DMS53 treated with DMSO at 0.1 percent for 48 hours (cell line): ENCODE measurements around the gene PGS1.
"Not testable (repeated sequence)": the region's sequence is repeated elsewhere in the genome, so short reads cannot be mapped to it uniquely, and the experiment has no call there.

ENCODE experiments used
- DNase-seq: peaks from one replicate; lab custom pipeline; 2025; ENCODE audit not compliant: unreplicated experiment; lab: John Stamatoyannopoulos, UW

PGS1 gene

DNA sequence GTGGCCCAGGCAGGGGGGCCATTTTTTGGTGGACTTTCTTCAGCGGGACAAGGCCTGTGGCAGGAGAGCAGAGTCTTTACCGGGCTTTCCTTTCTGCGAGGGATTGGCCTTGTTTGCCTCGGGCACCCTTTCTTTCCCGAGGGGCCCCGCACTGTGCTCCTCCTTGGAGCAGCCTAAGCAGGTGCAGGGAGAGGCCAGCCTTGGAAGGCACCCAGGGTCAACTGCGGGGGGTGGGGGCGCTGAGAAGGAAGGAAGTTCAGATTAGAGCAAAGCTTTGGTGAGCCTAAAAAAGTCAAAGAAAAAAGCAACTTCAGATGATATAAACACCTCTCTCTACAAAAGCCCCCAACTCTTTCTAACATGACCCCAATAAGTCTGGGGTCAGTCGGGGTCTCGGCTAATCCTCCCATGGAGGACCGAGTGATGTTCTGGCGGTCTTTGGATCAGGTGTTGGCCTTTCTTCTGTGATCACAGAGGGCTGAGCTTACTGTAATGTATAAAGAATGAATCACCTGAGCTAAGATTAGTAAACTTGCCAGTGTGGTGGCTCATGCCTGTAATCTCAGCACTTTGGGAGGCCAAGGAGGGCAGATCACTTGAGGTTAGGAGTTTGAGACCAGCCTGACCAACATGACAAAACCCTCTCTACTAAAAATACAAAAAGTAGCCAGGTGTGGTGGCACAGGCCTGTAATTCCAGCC, 63.0 kb downstream of the PGS1 start:
- DNase-seq = no peak

DNA sequence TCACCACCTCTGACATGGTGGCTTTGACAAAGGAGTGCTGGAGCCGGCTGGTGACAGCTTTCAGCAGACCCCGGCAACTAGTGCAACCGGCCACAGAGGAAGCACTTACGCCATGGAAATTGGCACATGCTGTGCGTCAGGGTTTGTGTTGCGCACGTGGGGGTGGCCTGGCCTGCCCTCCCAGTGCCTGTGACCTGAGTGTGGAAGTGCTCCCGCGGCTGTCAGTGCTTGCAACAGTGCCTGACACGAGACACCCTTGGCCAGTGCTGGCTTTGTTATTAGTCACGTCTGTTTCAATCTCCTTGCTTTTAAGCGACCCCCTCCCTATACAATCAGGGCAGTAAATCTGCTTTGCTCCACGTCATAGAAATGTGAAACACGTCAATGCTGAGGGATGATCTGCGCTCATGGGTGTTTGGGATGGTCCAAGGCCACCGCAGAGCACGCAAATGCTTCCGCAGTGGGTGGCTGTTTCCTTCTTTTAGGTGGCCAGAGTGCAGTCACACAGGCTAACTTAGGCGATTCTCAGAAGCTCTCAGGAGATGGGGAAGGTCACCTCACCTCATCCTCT, 64.3 kb downstream of the PGS1 start:
- no peak for DNase-seq

DNA sequence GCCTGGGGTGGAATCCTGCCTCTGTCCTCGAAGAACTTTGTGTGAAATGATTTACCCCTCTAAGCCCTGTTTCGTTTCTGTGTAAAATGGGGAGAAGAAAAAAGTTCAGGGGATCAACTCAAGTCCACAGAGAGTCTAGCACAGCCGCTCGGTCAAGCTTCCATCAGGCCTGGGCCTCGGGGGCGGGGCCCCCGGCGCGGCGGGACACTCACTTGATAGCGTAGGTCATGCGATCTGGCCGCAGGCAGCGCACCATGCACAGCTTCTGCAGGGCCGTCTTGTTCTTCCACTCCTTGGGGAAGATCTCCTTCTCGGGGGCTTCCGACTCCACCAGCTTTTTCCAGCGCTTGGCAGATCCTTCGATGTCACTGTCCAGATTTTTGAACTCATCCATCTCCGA, 65.9 kb downstream of the PGS1 start:
- no peak for DNase-seq

DNA sequence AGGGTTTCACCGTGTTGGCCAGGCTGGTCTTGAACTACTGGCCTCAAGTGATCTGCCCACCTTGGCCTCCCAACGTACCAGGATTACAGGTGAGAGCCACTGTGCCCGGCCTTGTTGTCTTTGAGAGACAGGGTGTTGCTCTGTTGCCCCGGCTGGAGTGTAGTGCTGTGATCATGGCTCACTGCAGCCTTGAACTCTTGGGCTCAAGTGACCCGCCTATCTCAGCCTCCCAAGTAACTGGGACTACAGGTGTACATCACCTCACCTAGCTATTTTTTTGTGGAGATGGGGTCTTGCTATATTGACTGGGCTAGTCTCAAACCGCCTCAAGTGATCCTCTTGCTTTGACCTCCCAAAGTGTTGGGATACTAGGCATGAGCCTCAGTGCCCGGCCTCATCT, 68.4 kb downstream of the PGS1 start:
- DNase-seq = no peak

DNA sequence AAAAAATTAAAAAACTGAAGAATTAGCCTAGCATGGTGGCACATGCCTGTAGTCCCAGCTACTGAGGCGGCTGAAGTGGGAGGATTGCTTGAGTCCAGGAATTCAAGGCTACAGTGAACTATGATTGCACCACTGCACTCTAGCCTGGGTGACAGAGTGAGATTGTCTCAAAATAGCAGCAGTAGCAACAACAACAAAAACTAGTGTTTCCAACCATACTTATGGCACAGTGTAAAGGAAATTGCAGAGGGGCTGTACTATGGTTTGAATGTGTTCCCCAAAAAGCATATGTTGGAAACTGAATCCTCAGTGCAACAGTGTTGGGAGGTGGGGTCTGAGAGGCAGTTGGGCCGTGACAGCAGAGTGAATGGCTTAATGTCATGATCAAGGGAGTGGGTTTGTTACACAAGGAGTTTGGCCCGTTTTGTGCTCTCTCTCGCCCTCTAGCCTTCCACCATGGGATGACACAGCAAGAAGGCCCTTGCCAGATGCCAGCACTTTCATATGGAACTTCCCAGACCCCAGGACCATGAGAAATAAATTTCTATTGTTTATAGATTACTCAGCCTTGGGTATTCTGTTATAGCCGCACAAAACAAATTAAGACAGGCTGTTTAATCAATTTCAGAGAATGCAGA, 70.0 kb downstream of the PGS1 start:
- DNase-seq = no peak

DNA sequence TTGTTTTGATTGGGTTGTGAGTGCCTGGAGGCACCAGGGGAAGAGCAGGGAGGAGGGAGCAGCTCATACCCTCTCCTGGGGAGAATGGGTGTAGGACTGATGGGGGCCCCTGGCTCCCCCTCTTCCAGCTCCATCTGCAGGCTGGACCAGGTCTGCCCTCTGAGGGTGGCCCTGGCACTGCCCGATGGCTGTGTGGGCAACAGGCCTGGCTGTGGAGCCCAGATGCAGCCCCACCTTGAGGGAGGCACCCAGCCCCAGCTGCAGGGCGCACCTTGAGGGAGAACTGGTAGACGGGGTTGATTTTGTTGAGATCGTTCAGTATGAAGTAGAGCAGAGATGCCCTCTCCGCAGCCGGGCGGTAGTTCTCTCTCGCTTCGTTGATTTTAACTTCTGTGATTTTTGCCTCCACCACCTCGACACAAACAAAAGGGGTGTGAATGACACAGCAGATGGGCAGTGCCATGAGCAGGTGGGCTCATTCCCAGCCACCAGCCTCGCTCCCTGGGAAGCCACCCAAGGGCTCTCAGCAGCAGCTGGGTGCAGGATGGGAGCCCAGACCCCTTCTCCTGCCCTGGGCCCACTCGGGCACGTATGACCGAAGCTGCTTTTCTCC, 71.6 kb downstream of the PGS1 start:
- no peak for DNase-seq

DNA sequence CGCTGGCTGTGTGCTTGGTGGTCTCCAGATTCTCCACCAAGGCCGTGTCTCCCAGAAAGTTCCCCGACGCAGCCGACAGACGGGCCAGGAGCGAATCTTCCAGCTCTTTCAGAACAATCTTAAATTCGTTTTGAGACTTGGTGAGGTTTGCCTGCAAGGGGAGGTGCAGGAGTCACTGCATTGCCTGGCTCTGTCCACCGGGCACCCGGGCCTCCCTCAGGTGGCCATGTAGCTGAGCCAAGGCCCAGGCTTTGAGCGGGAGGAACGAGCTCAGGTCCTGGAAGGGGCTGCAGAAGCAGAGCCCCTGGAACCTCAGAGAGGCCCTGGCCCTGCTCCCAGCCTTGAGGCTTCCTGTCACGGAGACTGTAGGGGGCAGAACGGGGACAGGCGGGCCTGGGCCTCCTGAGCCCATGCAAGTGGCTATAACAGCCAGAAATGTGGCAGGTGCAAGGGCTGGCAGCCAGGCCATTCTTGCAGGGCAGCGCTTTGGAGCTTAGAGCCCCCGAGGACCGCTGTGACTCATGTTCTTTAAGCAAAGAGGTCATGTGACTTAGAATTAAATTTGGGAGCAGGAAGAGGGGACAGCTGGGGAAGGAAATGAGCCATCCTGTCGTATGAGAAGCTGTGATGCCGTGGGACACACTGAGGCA, 72.4 kb downstream of the PGS1 start:
- DNase-seq = no peak

DNA sequence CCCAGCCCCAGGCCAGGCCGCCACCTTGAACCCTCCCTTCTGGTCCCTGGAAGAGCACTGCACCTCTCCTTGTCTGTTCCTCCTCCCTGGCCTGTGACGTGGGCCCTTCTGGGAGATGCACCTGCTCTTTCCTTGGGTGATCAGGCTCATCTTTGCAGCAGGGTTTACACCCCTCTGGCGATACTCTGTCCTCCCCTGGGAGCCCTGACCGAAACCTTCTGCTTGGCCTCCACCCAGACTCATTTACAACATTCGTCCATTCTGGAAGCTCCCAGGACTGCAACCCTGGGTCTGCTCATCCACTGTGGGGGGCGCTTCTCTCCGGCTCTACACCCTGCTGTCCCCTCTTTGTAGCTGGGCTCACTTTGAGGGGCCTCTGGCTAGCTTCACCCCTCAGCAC, 73.3 kb downstream of the PGS1 start:
- DNase-seq = no peak

DNA sequence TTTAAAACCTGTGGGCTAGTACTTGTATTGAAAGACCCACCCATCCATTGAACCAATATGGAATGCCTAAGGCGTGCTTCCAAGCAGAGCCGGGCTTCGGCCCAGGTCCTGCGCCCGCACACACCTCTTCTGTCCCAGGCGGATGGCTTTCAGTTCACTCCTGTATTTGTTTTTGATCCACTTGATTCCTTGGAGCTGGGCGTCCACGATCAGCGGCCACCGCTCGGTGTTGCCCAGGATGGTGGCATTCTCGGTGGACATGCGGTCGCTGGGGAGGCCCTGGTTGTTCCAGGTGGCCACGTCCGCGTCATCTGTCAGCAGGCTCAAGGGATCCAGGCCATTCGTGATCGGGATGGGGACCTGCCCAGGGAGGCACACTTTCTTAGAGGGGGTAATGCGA, 75.9 kb downstream of the PGS1 start:
- DNase-seq = no peak

DNA sequence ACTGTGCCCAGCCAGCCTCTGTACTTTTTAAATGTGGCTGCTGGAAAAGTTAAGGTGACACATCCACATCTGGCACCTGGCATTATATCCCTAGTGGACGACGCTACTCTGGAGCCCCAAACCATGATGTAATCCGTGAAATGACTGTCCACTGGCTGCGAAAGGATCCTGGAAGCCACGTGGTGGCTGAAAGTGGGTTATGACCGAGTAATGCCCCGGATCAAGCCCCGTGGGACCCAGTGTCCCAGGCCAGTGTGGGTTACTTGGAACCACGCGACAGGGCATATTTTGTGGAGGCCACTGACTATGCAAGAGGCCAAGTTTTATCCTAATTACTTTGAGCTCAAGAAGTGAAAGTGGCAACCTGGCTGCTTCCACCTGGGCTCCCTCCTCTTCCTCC, 79.6 kb downstream of the PGS1 start:
- no peak for DNase-seq

DNA sequence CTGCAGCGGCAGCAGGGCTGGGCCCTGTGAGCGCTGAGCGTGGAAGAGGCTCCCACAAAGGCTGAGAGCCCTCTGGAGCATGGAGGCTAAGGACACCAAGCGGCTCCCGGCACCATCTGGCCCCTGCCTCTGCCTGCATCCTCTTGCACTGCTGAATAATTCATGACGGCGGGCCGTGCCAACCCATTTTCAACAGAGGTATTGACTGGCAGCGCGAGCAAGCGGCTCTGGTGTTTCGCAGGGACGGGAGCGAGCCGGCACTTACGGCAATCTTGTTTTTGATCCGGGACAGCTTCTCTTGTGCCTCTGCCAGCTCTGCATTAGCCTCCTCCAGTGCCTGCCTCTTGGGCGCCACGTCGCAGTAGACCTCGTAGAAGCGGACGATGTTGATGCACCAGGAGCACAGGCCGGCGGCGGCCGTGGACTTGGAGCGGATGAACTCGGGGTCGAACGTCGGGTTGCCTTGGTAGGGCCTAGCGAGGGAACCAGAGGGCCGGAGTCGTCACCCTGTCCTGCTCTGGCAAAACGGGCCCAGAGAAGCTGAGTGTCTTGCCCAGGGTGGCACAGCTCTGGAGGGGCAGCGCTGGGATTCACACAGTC, 80.4 kb downstream of the PGS1 start:
- DNase-seq = no peak

DNA sequence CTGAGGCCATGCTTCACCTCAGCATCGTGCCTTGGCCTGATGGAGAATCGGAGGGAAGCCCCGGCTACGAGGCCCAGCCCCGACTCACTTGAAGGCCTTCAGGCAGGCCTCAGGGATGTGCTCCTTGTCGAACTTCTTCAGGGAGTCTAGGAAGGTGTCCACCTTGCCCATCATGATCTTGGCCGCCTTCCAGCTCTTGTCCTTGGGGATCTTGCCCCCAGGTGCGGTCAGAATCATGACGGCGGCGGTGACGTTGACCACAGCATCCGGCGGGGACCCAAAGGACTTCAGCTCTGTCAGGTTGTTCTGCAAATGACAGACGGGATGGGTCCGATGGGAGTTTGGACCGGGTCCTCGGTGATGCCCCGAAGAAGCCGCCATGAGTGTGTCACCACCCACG, 81.2 kb downstream of the PGS1 start:
- DNase-seq = no peak

DNA sequence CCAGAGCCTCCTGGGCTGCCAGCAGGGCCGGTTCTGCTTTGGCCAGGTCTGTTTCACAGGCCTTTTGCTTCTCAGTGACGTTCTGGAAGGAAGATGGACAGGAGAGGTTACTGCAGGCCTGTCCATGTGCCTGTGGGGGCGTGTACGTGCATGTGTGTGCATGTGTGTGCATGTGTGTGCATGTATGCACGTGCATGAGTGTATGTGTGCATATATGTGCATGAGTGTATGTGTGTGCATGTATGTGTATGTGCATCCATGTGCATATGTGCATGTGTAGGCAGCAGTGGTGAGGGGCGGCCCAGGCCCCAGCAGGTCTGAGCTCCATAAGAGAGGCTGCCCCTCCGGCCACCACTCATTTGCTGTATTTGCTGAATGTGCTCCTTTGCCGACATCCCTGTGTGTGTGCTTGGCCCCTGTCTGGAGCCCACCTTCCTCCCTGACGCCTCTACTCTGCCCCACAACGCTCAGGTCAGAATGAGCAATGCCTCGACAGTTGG, 81.8 kb downstream of the PGS1 start:
- no peak for DNase-seq

DNA sequence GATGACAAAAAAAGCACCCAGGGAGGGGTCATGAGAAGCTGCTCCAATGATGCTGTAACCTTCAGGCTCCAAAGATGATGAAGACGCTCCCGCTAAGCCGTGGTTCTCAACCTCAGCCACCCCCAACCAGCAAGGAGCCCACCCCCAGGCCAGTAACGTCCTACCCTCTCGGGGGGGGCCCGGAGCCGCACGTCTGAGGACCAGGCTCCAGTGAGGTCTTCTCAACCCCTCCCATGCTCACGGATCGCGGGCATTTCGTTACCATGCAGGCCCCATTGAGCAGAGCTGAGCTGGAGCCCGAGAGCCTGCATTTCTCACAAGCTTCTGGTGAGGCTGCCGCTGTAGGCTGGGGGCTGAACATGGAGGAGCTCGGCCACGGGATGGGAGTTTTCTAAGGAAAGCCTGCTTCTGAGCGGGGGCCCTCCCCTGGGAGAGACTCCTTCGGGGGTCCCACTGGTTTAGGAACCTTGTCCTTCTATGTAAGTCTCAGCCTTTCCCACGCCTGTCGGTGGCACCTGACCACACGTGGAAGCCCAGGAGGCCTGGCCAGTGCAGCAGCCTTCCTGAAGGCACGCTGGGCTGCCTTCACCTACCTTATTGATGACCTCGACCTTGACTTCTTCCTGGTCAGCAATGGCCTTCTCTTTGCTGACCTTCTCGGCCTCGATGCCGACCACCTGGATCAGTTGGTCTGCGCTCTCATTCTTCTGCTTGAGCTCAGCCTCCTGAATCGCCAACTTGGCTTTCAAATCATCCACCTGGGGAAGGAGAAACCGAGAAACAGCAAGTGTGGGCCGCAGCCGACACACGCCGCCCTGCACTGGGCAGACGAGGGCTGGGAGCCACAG, 82.7 kb downstream of the PGS1 start:
- no peak for DNase-seq

DNA sequence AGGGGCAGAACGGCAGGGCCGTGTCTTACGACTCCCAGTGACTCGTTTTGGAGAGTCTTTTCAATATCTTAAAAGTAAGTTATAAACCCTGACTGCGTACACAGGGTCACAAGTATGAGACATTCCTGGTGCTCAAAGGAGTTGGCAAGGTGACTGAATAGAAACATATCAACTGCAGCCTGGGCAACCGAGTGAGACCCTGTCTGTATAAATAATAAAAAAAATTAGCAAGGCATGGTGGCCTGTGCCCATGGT, 83.3 kb downstream of the PGS1 start:
- no peak for DNase-seq

DNA sequence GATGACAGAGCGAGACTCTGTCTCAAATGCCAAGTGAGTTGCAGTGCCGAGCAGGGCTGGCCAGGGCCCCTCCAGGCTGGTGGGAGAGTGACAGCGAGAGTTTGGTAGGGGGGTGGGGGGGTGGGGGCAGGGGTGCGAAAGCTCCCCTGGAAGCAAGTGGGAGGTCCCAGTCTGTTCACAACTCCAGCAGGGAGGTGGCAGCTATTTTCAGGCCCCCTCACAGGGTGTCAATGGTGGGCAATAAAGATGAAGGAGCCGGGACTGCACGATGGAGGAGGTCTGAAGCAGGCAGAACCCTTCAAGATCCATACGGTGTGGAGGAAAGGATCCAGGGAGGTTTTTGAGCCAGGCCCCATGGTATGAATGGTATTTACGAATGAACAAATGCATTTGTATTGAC, 83.7 kb downstream of the PGS1 start:
- no peak for DNase-seq

DNA sequence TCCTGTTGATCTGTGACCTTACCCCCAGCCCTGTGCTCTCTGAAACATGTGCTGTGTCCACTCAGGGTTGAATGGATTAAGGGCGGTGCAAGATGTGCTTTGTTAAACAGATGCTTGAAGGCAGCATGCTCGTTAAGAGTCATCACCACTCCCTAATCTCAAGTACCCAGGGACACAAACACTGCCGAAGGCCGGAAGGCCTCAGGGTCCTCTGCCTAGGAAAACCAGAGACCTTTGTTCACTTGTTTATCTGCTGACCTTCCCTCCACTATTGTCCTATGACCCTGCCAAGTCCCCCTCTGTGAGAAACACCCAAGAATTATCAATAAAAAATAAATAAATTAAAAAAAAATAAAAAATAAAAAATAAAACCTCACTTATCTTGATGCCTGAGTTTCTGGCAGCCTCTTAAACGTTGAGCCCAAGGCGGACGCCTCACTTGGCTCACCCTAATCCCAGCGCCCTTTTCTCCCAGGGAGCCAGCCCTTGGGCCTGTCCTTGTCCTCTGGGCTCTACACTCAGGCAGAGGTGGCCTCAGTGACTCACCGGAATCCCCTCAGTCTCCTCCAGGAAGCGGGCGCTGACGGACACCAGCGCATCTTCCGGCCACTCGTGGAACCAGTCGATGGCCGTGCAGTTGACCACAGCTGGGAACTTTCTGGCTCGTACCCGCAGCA, 87.8 kb downstream of the PGS1 start:
- DNase-seq = not testable (repeated sequence)

DNA sequence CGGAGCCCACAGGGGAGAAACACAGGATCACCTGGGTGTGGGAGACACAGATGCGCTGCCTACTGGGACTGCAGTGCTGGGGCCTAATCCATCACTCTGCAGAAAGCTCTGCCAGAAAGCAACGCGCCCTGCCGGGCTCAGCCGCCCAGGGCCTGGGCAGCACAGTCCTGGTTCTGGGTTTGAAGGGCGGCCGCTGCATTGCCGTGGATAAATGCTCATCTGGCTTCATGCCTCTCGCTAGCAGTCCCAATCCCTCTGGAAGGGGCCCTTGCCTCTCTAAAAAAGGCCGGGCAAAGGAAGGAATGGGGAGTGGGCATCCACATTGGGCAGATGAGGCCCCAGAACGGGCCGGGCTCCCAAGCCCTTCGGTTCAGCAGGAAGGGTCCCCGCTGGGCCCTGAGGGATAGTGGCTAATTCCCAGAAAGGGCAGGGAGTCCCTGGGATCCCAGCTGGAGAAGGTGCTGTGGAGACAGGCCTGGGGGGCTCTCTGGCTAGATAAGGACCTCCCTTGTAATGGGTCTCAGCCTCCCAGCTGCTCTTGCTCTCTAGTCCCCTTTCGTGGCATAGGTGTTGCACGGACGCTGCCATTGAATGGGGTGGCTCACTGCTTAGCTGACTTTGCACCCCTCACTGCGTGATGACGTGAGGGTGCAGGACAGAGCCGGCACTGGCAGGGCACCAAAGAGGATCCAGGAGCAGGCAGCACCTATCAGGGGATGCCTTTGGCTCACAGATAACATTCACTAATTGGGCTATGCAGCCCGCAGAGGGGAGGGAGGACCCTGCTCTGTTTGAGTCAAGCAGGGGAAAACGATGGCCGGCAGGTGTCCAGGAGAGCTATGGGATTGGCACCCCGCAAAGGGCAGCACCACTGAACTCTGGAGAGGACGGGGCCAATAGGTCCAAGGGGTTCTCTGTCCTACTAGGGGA, 88.6 kb downstream of the PGS1 start:
- no peak for DNase-seq

DNA sequence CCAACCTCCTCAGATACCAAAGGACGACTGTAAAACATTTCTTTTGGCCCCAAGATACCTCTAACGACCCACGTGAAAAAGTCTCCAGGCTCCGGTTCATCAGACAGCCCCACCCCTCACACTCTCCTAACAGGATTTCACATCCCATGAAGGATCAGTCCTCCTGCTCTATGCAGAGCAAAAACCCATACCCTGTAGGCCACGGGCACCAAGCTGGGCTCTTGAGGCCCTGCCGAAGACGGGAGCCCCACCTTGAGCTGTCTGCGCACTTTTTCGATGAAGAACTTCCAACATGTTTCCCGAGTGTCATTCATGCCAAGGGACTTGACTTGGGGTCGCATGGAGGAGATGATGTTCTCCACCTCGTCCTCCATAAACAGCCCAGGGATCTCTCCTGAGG, 89.9 kb downstream of the PGS1 start:
- no peak for DNase-seq
